HEK293 (cell line): ENCODE measurements around the gene STMP1.

Source experiments
- CTCF ChIA-PET: fragments of 350-600 bp; formaldehyde crosslinking; extraction: SDS; loops from one replicate; lab custom pipeline; 2021; ENCODE audit warnings: antibody characterized with exemption; lab: Yijun Ruan, JAX
- POLR2A ChIA-PET: fragments of 300-600 bp; formaldehyde crosslinking; extraction: SDS; loops from one replicate; lab custom pipeline; 2020; ENCODE audit warnings: antibody characterized with exemption, inconsistent platforms; lab: Yijun Ruan, JAX
- H3K27ac ChIP-seq: fragments of 200-500 bp; sonication (Bioruptor generic); 2 replicates; pipeline ENCODE4 v1.5.1; 2014; ENCODE audit warnings: low read depth, low read length, control low read depth, inconsistent platforms; ENCODE audit errors: extremely low read depth
- H3K36me3 ChIP-seq, 2 experiments: fragments of 200-500 bp in 1 of 2; sonication (Bioruptor generic) in 1 of 2; 1 replicate in 1 of 2; 2 replicates in 1 of 2; pipeline ENCODE4 v1.5.1; 2014 to 2017; ENCODE audit warnings: inconsistent platforms in 2 of 2, low read length in 2 of 2; ENCODE audit not compliant: control insufficient read depth in 2 of 2, insufficient read depth in 1 of 2
- H3K4me1 ChIP-seq: fragments of 200-500 bp; sonication (Bioruptor generic); 2 replicates; pipeline ENCODE4 v1.5.1; 2014; ENCODE audit warnings: mild to moderate bottlenecking, low read length, inconsistent platforms; ENCODE audit not compliant: control insufficient read depth, insufficient read depth
- H3K4me3 ChIP-seq: 2 replicates; pipeline ENCODE4 v1.5.1; 2011; ENCODE audit warnings: low read depth, mild to moderate bottlenecking, control low read depth, low read length, moderate library complexity
- H3K9me3 ChIP-seq: fragments of 200-500 bp; sonication (Bioruptor generic); 2 replicates; pipeline ENCODE4 v1.5.1; 2014; ENCODE audit warnings: low read depth, low read length, inconsistent platforms; ENCODE audit not compliant: control insufficient read depth, insufficient read depth
- IKZF3 ChIP-seq: fragments of 450-650 bp; IDR thresholded peaks from 2 replicates; pipeline ENCODE4 v1.5.0; 2018; ENCODE audit warnings: missing biosample characterization, mild to moderate bottlenecking, missing genetic modification characterization, moderate library complexity
- KLF8 ChIP-seq: fragments of 450-650 bp; formaldehyde crosslinking; IDR thresholded peaks from 2 replicates; pipeline ENCODE4 v1.5.1; 2016; ENCODE audit warnings: missing biosample characterization, missing genetic modification characterization
- SP3 ChIP-seq: fragments of 450-650 bp; formaldehyde crosslinking; IDR thresholded peaks from 2 replicates; pipeline ENCODE4 v1.5.1; 2016; ENCODE audit warnings: missing biosample characterization, missing genetic modification characterization
- TRIM28 ChIP-seq: IDR thresholded peaks from 2 replicates; pipeline ENCODE4 v1.6.1; 2011; ENCODE audit warnings: low read length, control low read depth, borderline replicate concordance
- ZBTB8A ChIP-seq: fragments of 450-650 bp; formaldehyde crosslinking; IDR thresholded peaks from 2 replicates; pipeline ENCODE4 v1.5.1; 2016; ENCODE audit warnings: missing biosample characterization, missing genetic modification characterization
- ZNF138 ChIP-seq: fragments of 450-650 bp; formaldehyde crosslinking; IDR thresholded peaks from 2 replicates; pipeline ENCODE4 v1.5.1; 2016; ENCODE audit warnings: missing biosample characterization, missing genetic modification characterization, borderline replicate concordance
- ZNF157 ChIP-seq: fragments of 450-650 bp; formaldehyde crosslinking; IDR thresholded peaks from 2 replicates; pipeline ENCODE4 v1.5.1; 2016; ENCODE audit warnings: missing biosample characterization, missing genetic modification characterization
- ZNF184 ChIP-seq: fragments of 450-650 bp; IDR thresholded peaks from 2 replicates; pipeline ENCODE4 v1.5.1; 2018; ENCODE audit warnings: missing biosample characterization, mild to moderate bottlenecking, missing genetic modification characterization
- ZNF223 ChIP-seq: fragments of 450-650 bp; formaldehyde crosslinking; IDR thresholded peaks from 2 replicates; pipeline ENCODE4 v1.5.1; 2016; ENCODE audit warnings: missing biosample characterization, missing genetic modification characterization
- ZNF24 ChIP-seq: fragments of 450-650 bp; formaldehyde crosslinking; IDR thresholded peaks from 2 replicates; pipeline ENCODE4 v1.5.1; 2016; ENCODE audit warnings: missing biosample characterization, missing genetic modification characterization
- ZNF292 ChIP-seq: fragments of 450-650 bp; formaldehyde crosslinking; IDR thresholded peaks from 2 replicates; pipeline ENCODE4 v1.5.1; 2016; ENCODE audit warnings: low read depth, missing biosample characterization, missing genetic modification characterization, borderline replicate concordance
- ZNF341 ChIP-seq: fragments of 450-650 bp; formaldehyde crosslinking; IDR thresholded peaks from 2 replicates; pipeline ENCODE4; 2016; ENCODE audit warnings: low read depth, missing biosample characterization, missing genetic modification characterization
- ZNF426 ChIP-seq: fragments of 450-650 bp; formaldehyde crosslinking; IDR thresholded peaks from 2 replicates; pipeline ENCODE4 v1.5.1; 2017; ENCODE audit warnings: missing biosample characterization, missing genetic modification characterization, mild to moderate bottlenecking, inconsistent platforms, moderate library complexity
- ZNF514 ChIP-seq: fragments of 450-650 bp; formaldehyde crosslinking; IDR thresholded peaks from 2 replicates; pipeline ENCODE4 v1.5.1; 2016; ENCODE audit warnings: missing biosample characterization, missing genetic modification characterization
- ZNF548 ChIP-seq: fragments of 450-650 bp; formaldehyde crosslinking; IDR thresholded peaks from 2 replicates; pipeline ENCODE4 v1.5.1; 2016; ENCODE audit warnings: missing biosample characterization, missing genetic modification characterization
- ZNF558 ChIP-seq: fragments of 450-650 bp; formaldehyde crosslinking; IDR thresholded peaks from 2 replicates; pipeline ENCODE4 v1.5.1; 2016; ENCODE audit warnings: missing biosample characterization, missing genetic modification characterization
- ZNF654 ChIP-seq: fragments of 450-650 bp; formaldehyde crosslinking; IDR thresholded peaks from 2 replicates; pipeline ENCODE4 v1.5.1; 2016; ENCODE audit warnings: low read depth, missing biosample characterization, missing genetic modification characterization
- ZNF768 ChIP-seq: fragments of 450-650 bp; formaldehyde crosslinking; IDR thresholded peaks from 2 replicates; pipeline ENCODE4 v1.5.1; 2018; ENCODE audit warnings: missing biosample characterization, mild to moderate bottlenecking, missing genetic modification characterization
- ZNF791 ChIP-seq: fragments of 450-650 bp; formaldehyde crosslinking; IDR thresholded peaks from 2 replicates; pipeline ENCODE4 v1.5.1; 2016; ENCODE audit warnings: missing biosample characterization, missing genetic modification characterization
- TF ChIP-seq, protein P1 (sequence below): fragments of 450-650 bp; formaldehyde crosslinking; conservative IDR thresholded peaks from 2 replicates; pipeline ENCODE4 v1.5.1; 2016; ENCODE audit warnings: low read depth, missing biosample characterization, missing genetic modification characterization
- TF ChIP-seq, protein P2 (sequence below): fragments of 450-650 bp; formaldehyde crosslinking; IDR thresholded peaks from 2 replicates; pipeline ENCODE4 v1.5.1; 2017; ENCODE audit warnings: missing biosample characterization, mild to moderate bottlenecking, missing genetic modification characterization, moderate library complexity
- TF ChIP-seq, protein P3 (sequence below): fragments of 450-650 bp; formaldehyde crosslinking; IDR thresholded peaks from 2 replicates; pipeline ENCODE4 v1.5.1; 2016; ENCODE audit warnings: missing biosample characterization, missing genetic modification characterization, borderline replicate concordance
- TF ChIP-seq, protein P4 (sequence below): sonication (generic); formaldehyde crosslinking; IDR thresholded peaks from 2 replicates; pipeline ENCODE4 v1.8.1; 2022; ENCODE audit warnings: mild to moderate bottlenecking, moderate library complexity, missing genetic modification reagents
- TF ChIP-seq, protein P5 (sequence below): fragments of 450-650 bp; formaldehyde crosslinking; IDR thresholded peaks from 2 replicates; pipeline ENCODE4 v1.5.1; 2016; ENCODE audit warnings: missing biosample characterization, missing genetic modification characterization

The STMP1 gene

DNA sequence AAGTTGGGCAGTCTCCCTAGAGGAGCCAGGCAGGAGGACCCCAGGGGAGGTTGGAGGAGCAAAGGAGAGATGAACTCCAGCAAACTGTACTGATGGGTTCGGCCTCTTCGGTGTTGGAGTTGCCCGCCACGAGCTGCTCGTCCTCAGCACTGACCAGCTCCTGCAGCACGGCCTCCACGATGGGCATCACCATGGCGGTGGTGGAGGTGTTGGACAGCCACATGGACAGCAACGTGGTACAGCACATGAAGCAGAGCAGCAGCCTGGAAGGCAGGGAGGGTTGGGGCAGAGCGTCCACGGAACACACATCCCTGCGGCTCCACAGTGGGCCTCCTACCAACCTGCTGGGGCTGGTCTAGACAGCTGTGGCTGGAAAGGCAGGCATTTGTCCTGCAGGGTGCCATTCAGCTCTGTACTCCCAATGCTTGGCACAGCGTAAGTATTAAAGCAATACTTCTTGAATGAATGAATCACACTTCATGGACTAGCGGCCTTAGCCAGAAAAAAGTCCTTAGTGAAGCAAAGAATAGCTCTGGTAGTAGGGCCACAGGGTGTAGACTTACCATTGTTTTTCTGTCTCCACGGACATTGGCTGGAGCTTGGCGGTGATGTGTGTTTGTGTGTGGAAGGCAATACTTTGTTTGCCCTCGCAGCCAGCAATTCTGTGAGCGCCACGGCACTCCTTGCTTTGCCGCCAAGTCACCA, 43.9 kb downstream of the STMP1 start:
- Histone ChIP-seq H3K4me3 (no peak overlapping the region), H3K4me1 (no peaks in the 10 kb centered on the region), H3K27ac (no peak overlapping the region), H3K9me3 (no peaks in the 10 kb centered on the region), H3K36me3 (peaks cover 0 to 23% of the 10 kb centered on the region in 2 experiments; a peak in 1 of 3 replicates)
- ChIA-PET CTCF (interaction anchor here (0.5 to 1.4 kb wide), 5 partner anchors 12 to 36 kb away, joined by 3 to 4 read pairs (median 3); no protein-coding TSS in a partner anchor), POLR2A (no interaction called here)
- TF ChIP-seq ZNF341 (tag by site-specific recombination) = no peak
- no peak for TF ChIP-seq ZNF292 (tag by site-specific recombination)
- TF ChIP-seq ZNF548 (tag by site-specific recombination) = no peak
- no peak for TF ChIP-seq ZNF654
- no peak for TF ChIP-seq IKZF3 (tag by site-specific recombination)
- no peak for TF ChIP-seq KLF8 (tag by site-specific recombination)
- no peak for TF ChIP-seq ZNF558
- no peak for TF ChIP-seq ZNF426
- TF ChIP-seq, protein P1, sequence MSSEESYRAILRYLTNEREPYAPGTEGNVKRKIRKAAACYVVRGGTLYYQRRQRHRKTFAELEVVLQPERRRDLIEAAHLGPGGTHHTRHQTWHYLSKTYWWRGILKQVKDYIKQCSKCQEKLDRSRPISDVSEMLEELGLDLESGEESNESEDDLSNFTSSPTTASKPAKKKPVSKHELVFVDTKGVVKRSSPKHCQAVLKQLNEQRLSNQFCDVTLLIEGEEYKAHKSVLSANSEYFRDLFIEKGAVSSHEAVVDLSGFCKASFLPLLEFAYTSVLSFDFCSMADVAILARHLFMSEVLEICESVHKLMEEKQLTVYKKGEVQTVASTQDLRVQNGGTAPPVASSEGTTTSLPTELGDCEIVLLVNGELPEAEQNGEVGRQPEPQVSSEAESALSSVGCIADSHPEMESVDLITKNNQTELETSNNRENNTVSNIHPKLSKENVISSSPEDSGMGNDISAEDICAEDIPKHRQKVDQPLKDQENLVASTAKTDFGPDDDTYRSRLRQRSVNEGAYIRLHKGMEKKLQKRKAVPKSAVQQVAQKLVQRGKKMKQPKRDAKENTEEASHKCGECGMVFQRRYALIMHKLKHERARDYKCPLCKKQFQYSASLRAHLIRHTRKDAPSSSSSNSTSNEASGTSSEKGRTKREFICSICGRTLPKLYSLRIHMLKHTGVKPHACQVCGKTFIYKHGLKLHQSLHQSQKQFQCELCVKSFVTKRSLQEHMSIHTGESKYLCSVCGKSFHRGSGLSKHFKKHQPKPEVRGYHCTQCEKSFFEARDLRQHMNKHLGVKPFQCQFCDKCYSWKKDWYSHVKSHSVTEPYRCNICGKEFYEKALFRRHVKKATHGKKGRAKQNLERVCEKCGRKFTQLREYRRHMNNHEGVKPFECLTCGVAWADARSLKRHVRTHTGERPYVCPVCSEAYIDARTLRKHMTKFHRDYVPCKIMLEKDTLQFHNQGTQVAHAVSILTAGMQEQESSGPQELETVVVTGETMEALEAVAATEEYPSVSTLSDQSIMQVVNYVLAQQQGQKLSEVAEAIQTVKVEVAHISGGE (tag by site-specific recombination) = no peak
- no peak for TF ChIP-seq TRIM28
- TF ChIP-seq ZNF791 (tag by site-specific recombination) = no peak
- TF ChIP-seq, protein P2, sequence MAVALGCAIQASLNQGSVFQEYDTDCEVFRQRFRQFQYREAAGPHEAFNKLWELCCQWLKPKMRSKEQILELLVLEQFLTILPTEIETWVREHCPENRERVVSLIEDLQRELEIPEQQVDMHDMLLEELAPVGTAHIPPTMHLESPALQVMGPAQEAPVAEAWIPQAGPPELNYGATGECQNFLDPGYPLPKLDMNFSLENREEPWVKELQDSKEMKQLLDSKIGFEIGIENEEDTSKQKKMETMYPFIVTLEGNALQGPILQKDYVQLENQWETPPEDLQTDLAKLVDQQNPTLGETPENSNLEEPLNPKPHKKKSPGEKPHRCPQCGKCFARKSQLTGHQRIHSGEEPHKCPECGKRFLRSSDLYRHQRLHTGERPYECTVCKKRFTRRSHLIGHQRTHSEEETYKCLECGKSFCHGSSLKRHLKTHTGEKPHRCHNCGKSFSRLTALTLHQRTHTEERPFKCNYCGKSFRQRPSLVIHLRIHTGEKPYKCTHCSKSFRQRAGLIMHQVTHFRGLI (tag by site-specific recombination) = no peak
- TF ChIP-seq, protein P3, sequence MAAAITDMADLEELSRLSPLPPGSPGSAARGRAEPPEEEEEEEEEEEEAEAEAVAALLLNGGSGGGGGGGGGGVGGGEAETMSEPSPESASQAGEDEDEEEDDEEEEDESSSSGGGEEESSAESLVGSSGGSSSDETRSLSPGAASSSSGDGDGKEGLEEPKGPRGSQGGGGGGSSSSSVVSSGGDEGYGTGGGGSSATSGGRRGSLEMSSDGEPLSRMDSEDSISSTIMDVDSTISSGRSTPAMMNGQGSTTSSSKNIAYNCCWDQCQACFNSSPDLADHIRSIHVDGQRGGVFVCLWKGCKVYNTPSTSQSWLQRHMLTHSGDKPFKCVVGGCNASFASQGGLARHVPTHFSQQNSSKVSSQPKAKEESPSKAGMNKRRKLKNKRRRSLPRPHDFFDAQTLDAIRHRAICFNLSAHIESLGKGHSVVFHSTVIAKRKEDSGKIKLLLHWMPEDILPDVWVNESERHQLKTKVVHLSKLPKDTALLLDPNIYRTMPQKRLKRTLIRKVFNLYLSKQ = no peak
- no peak for TF ChIP-seq ZNF184 (tag by site-specific recombination)
- TF ChIP-seq ZNF157 (tag by site-specific recombination) = no peak
- no peak for TF ChIP-seq ZNF24 (tag by site-specific recombination)

DNA sequence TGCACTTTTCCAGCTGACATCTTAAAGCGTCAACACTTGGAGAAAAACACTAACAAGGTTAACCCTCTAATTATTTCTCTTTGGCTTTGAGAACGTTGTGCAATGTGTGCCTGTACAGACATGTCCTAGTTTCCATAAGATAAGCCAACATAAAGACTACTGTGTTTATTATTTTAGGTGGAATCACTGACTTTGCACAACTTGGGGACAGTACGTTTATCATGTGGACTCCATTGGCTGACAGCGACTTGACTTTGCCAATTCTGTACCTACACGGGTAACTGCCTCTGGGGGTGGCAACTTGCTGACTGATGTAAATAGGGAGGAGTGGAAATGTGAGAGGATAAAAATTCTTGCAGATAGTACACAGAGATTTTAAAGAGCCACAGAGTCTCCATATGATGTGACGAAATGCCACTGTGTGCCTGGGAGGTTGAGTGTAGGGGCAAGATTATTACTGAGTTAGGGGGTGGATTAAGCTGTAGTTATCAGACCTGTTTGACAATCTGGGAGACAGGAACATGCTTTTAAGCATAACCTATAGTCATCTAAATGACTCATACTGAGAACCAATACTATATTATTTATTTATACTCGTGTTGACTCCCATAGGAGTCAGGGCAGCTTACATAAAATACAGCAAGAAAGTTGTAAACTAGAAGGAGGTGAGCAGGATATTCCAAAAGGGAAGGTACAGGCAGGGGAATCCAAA, 44.7 kb downstream of the STMP1 start:
- Histone ChIP-seq H3K27ac (no peak overlapping the region), H3K4me3 (no peak overlapping the region), H3K4me1 (no peaks in the 10 kb centered on the region), H3K9me3 (no peaks in the 10 kb centered on the region), H3K36me3 (peaks cover 0 to 17% of the 10 kb centered on the region in 2 experiments; a peak in 1 of 3 replicates)
- ChIA-PET POLR2A (no interaction called here), CTCF (interaction anchor here (0.7 to 1.3 kb wide), 4 partner anchors 11 to 37 kb away, joined by 3 to 4 read pairs (median 3); no protein-coding TSS in a partner anchor)
- TF ChIP-seq ZNF768 (no peak), ZBTB8A (no peak), KLF8 (tag by site-specific recombination) (peak; percentile 39; the same call in 1 of the 2 replicates), ZNF138 (tag by site-specific recombination) (no peak), TRIM28 (peak; percentile 97), ZNF514 (tag by site-specific recombination) (no peak), SP3 (tag by site-specific recombination) (no peak), ZNF223 (tag by site-specific recombination) (no peak)
- TF ChIP-seq, protein P4, sequence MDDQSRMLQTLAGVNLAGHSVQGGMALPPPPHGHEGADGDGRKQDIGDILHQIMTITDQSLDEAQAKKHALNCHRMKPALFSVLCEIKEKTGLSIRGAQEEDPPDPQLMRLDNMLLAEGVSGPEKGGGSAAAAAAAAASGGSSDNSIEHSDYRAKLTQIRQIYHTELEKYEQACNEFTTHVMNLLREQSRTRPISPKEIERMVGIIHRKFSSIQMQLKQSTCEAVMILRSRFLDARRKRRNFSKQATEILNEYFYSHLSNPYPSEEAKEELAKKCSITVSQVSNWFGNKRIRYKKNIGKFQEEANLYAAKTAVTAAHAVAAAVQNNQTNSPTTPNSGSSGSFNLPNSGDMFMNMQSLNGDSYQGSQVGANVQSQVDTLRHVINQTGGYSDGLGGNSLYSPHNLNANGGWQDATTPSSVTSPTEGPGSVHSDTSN (CRISPR knock-in tag) = no peak
- TF ChIP-seq, protein P5, sequence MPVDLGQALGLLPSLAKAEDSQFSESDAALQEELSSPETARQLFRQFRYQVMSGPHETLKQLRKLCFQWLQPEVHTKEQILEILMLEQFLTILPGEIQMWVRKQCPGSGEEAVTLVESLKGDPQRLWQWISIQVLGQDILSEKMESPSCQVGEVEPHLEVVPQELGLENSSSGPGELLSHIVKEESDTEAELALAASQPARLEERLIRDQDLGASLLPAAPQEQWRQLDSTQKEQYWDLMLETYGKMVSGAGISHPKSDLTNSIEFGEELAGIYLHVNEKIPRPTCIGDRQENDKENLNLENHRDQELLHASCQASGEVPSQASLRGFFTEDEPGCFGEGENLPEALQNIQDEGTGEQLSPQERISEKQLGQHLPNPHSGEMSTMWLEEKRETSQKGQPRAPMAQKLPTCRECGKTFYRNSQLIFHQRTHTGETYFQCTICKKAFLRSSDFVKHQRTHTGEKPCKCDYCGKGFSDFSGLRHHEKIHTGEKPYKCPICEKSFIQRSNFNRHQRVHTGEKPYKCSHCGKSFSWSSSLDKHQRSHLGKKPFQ = no peak
